WTC11 (cell line): ENCODE data around the gene SLC5A7. TPM values are rescaled to one million over a fixed set of nuclear protein-coding genes. Genes with fewer than 3 reads are reported as not detected.

Experiments
- ATAC-seq: fragments of 200-7000 bp; cut with Tn5 transposase; 2 replicates; pipeline ENCODE4 v1.10.0; 2021; ENCODE audit warnings: mild to moderate bottlenecking, moderate library complexity
- CTCF ChIA-PET: fragments of 300-600 bp; sonication (Branson Sonifier 250); formaldehyde crosslinking; loops from one replicate; lab custom pipeline; 2021; ENCODE audit warnings: antibody characterized with exemption; lab: Charles Lee
- POLR2A ChIA-PET: fragments of 350-600 bp; sonication (Branson Sonifier 250); formaldehyde crosslinking; loops from one replicate; lab custom pipeline; 2021; ENCODE audit warnings: antibody characterized with exemption; lab: Charles Lee
- DNase-seq: peaks from one replicate; pipeline ENCODE4 v3.0.0; 2021; ENCODE audit warnings: low spot score
- H3K27ac Mint-ChIP-seq: 2 replicates; pipeline ENCODE4 v1.8.0; 2021; ENCODE audit warnings: mixed read lengths
- H3K27me3 Mint-ChIP-seq: 2 replicates; pipeline ENCODE4 v1.8.0; 2021; ENCODE audit warnings: low read depth, mild to moderate bottlenecking, moderate library complexity, mixed read lengths
- H3K36me3 Mint-ChIP-seq: 2 replicates; pipeline ENCODE4 v1.8.0; 2021; ENCODE audit warnings: mixed read lengths
- H3K4me1 Mint-ChIP-seq: 2 replicates; pipeline ENCODE4 v1.8.0; 2022; ENCODE audit warnings: mixed read lengths
- H3K4me3 Mint-ChIP-seq: 2 replicates; pipeline ENCODE4 v1.8.0; 2021; ENCODE audit warnings: mild to moderate bottlenecking, moderate library complexity, mixed read lengths
- H3K9me3 Mint-ChIP-seq: 2 replicates; pipeline ENCODE4 v1.8.0; 2021; ENCODE audit warnings: mixed read lengths
- AFF4 ChIP-seq: sonication (generic); formaldehyde crosslinking; IDR thresholded peaks from 2 replicates; pipeline ENCODE4 v1.8.1; 2023; ENCODE audit warnings: mild to moderate bottlenecking, missing genetic modification reagents, borderline replicate concordance
- ARID4B ChIP-seq: sonication (generic); formaldehyde crosslinking; IDR thresholded peaks from 2 replicates; pipeline ENCODE4 v1.8.0; 2023; ENCODE audit warnings: missing genetic modification reagents, mild to moderate bottlenecking, borderline replicate concordance
- ETV6 ChIP-seq: sonication (generic); formaldehyde crosslinking; IDR thresholded peaks from 2 replicates; pipeline ENCODE4 v1.8.1; 2022; ENCODE audit warnings: mild to moderate bottlenecking, missing genetic modification reagents
- FOXP1 ChIP-seq: sonication (generic); formaldehyde crosslinking; IDR thresholded peaks from 2 replicates; pipeline ENCODE4 v1.8.0; 2022; ENCODE audit warnings: missing genetic modification reagents, mild to moderate bottlenecking, moderate library complexity, borderline replicate concordance
- HMGXB4 ChIP-seq: sonication (generic); formaldehyde crosslinking; IDR thresholded peaks from 2 replicates; pipeline ENCODE4 v1.8.1; 2023; ENCODE audit warnings: mild to moderate bottlenecking, moderate library complexity, missing genetic modification reagents
- IRF2 ChIP-seq: sonication (generic); formaldehyde crosslinking; IDR thresholded peaks from 2 replicates; pipeline ENCODE4 v1.8.0; 2022; ENCODE audit warnings: low read depth, missing genetic modification reagents, borderline replicate concordance
- MLX ChIP-seq: sonication (generic); formaldehyde crosslinking; IDR thresholded peaks from 2 replicates; pipeline ENCODE4 v1.8.1; 2023; ENCODE audit warnings: mild to moderate bottlenecking, missing genetic modification reagents, moderate library complexity
- NR2C2 ChIP-seq: sonication (generic); formaldehyde crosslinking; IDR thresholded peaks from 2 replicates; pipeline ENCODE4 v1.8.0; 2022; ENCODE audit warnings: mild to moderate bottlenecking, missing genetic modification reagents
- PRDM15 ChIP-seq: sonication (generic); formaldehyde crosslinking; IDR thresholded peaks from 2 replicates; pipeline ENCODE4 v1.8.0; 2022; ENCODE audit warnings: missing genetic modification reagents
- PRRX2 ChIP-seq: fragments of 250-450 bp; sonication (Bioruptor Pico); IDR thresholded peaks from 2 replicates; pipeline ENCODE4 v1.8.0; 2021; ENCODE audit warnings: mild to moderate bottlenecking
- TEAD4 ChIP-seq: sonication (generic); formaldehyde crosslinking; IDR thresholded peaks from 2 replicates; pipeline ENCODE4 v1.8.0; 2022; ENCODE audit warnings: mild to moderate bottlenecking, missing genetic modification reagents
- ZBTB43 ChIP-seq: sonication (generic); formaldehyde crosslinking; IDR thresholded peaks from 2 replicates; pipeline ENCODE4 v1.8.1; 2023; ENCODE audit warnings: mild to moderate bottlenecking, missing genetic modification reagents
- ZNF263 ChIP-seq: sonication (generic); formaldehyde crosslinking; IDR thresholded peaks from 2 replicates; pipeline ENCODE4 v1.8.1; 2022; ENCODE audit warnings: low read depth, mild to moderate bottlenecking, moderate library complexity, missing genetic modification reagents
- ZNF281 ChIP-seq: sonication (generic); formaldehyde crosslinking; IDR thresholded peaks from 2 replicates; pipeline ENCODE4 v1.8.0; 2023; ENCODE audit warnings: mild to moderate bottlenecking, missing genetic modification reagents
- ZNF671 ChIP-seq: fragments of 250-450 bp; sonication (Bioruptor Pico); IDR thresholded peaks from 2 replicates; pipeline ENCODE4 v1.8.0; 2021; ENCODE audit warnings: mild to moderate bottlenecking
- total RNA-seq: library from RNA; stranded (reverse); gene quantifications from 3 replicates; pipeline ENCODE4 v1.2.3, GENCODE V29; 2021

SLC5A7 gene
- total RNA-seq, 1 experiment from 2014 or later, result not detected

- Mint-ChIP-seq H3K4me1 (peaks cover 6% of the 10 kb centered on the region), H3K27me3 (no peaks in the 10 kb centered on the region; the same call in 1 of the 2 replicates), H3K27ac (no peak overlapping the region), H3K9me3 (peaks cover 81% of the 10 kb centered on the region), H3K36me3 (peaks cover 44% of the 10 kb centered on the region), H3K4me3 (no peak overlapping the region)
- CTCF ChIA-PET, result no interaction called here
- DNase-seq, result no peak
- POLR2A ChIA-PET, result no interaction called here
- no peak for TF ChIP-seq TEAD4 (CRISPR knock-in tag)
- TF ChIP-seq ARID4B, result no peak
- no peak for ATAC-seq
Measured at GRCh38 chr2:108048752-108049151, 62.4 kb downstream of the SLC5A7 start.

GRCh38 chr2:108058576-108059137, 72.3 kb downstream of the SLC5A7 start:
- CTCF ChIA-PET, result no interaction called here
- Mint-ChIP-seq H3K27ac (no peak overlapping the region), H3K36me3 (no peaks in the 10 kb centered on the region), H3K9me3 (peaks cover 5% of the 10 kb centered on the region), H3K4me3 (no peak overlapping the region), H3K27me3 (no peaks in the 10 kb centered on the region), H3K4me1 (no peaks in the 10 kb centered on the region)
- ATAC-seq, result no peak
- POLR2A ChIA-PET, result no interaction called here
- no peak for DNase-seq
- no peak for TF ChIP-seq AFF4 (CRISPR knock-in tag)
- no peak for TF ChIP-seq MLX (CRISPR knock-in tag)
- TF ChIP-seq FOXP1 (CRISPR knock-in tag), result no peak
- TF ChIP-seq PRRX2 (CRISPR knock-in tag), result no peak
- no peak for TF ChIP-seq ETV6
- TF ChIP-seq ZNF671 (CRISPR knock-in tag), result no peak
- TF ChIP-seq ZBTB43 (CRISPR knock-in tag), result no peak
- TF ChIP-seq ZNF281 (CRISPR knock-in tag), result no peak
- no peak for TF ChIP-seq IRF2 (CRISPR knock-in tag)
- TF ChIP-seq NR2C2 (CRISPR knock-in tag), result no peak
- TF ChIP-seq PRDM15 (CRISPR knock-in tag), result no peak
- no peak for TF ChIP-seq HMGXB4
- TF ChIP-seq ZNF263 (CRISPR knock-in tag), result no peak
